HG03095 (cell line): ENCODE results near the gene MYO6.

Source experiments
- ATAC-seq: cut with Tn5 transposase; IDR thresholded peaks from one replicate; pipeline ENCODE4 v1.9.1; 2021; ENCODE audit warnings: moderate library complexity; ENCODE audit not compliant: unreplicated experiment

Gene MYO6

DNA sequence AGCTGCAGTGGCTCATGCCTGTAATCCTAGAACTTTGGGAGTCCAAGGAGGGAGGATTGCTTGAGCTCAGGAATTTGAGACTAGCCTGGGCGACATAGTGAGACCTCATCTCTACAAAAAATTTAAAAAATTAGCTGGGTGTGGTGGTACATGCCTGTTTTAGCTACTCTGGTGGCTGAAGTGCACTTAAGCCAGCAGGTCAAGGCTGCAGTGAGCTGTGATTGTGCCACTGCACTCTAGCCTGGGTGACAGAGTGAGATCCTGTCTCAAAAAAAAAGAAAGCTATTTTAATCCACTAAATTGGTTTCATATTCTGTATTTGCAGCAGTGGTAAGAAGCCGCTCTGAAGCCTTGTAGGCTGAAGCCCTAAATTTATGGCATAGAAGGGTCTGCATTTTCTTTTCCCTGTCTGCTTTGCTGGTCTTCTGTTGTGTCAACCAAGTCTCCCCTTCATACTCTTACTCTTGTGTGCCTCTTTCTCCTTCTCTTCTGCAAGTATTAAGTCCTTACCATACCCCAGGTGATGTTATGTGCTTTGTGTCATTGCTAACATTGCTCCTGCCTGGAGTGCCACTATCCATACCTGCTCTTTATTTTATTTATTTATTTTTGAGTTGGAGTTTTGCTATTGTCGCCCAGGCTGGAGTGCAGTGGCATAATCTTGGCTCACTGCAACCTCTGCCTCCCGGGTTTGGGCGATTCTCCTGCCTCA lies 70.9 kb downstream of the MYO6 start:
- ATAC-seq = no peak

DNA sequence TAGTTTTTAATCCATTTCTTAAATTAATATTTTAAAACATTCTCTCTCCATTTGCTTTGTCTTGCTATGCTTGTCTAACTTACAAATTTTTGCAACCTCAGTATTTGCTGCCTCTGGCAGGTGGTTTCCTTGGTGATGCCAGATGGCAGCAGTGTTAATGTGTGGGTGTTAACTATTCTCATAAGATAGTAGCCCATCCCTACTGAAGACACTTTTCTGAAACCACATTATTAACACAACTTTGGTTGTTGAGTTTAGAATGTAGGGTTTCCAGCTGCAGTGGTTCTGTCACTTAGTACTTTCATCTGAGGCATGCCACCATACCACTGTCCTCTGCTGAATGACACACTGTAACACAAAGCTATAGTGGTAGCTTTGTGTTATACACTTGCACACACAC lies 75.1 kb downstream of the MYO6 start:
- ATAC-seq = no peak

DNA sequence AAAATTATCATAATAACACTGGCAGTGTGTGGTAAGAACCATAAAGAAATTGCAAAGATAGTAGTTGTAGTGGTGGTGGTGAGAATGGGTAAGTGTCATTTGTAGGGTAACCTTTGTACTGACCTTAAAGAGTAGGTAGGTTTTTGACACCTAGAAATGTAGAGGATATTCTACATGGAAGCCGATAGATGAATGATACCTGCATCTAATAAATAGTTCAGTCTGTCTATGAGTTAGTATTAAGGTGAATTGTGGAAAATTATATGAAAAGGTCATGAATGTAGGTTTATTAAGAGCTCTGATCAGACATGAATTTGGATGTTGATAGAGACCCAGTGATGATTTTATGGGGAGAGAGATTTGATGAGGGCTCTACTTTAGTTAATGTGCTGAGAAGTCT lies 78.1 kb downstream of the MYO6 start:
- ATAC-seq = no peak

DNA sequence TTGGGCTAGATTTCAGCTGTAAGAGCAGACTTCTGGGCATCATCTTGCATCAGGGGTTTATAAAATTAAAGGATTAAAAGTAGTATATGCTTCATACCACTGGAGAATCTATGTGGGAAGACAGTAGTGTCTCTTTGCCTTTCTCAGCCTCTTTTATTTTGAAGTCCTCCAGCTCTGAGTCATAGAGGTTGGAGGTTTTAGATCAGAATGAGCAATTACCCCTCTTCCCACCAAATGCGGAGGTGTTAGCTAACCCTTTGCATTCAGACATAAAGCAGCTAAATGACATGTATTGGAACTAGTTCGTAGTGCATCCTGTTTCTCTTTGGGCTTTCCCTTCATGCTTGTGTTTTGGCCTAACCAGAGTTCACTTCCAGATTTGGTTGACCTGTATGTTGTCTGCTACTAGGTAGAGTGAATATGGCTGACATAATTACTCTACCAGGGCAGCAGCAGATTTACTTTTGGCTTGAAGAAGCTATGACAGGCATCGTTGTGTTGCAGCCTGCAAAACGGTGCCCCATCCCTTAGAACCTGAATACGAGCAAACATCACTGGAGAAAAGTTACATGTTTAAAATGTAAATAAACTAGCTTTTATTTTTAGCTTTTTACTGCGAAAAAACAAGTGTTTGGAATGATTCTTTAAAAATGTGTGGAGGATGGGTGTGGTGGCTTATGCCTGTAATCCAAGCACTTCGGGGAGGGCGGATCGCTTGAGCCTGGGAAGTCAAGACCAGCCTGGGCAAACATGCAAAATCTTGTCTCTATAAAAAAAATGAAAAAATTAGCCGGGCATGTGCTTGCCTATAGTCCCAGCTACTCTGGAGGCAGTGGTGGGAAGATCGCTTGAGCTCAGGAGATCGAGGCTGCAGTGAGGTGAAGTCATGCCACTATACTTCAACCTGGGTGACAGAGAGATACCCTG lies 82.2 kb downstream of the MYO6 start:
- peak; percentile 60 for ATAC-seq

DNA sequence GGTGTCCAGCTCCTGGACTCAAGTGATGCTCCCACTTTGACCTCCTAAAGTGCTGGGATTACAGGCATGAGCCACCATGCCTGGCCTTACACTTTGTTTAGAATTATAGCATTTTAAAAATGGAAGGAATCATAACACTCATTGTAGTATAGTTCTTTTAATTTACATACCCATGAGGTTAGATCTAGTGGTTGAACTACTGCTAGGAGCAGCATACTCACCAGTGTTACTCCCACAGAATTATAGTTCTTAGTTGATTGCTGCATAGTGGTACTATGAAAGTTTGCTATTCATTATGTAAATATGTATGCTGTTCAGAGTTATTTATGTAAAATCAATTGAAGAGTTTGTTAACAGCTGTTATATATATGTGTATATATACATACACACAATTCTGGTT lies 85.4 kb downstream of the MYO6 start:
- no peak for ATAC-seq

DNA sequence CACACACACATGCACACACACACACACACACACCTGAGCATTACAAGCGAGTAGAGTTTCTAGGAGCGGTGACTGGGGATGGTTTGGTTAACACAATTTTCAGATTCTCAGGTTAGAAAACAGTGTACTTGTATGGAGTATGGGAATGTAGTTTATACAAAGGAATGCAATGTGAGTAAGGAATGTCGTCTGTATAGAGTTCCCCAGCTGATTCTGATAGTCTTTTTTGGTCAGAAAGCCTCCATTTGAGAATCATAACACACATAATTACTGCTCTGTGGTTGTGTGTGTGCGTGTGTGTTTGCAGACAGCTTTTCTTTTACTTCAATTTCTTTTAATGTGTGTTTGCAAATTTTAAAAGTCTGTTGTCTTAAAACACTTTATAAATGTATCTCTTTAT lies 93.2 kb downstream of the MYO6 start:
- ATAC-seq = no peak

DNA sequence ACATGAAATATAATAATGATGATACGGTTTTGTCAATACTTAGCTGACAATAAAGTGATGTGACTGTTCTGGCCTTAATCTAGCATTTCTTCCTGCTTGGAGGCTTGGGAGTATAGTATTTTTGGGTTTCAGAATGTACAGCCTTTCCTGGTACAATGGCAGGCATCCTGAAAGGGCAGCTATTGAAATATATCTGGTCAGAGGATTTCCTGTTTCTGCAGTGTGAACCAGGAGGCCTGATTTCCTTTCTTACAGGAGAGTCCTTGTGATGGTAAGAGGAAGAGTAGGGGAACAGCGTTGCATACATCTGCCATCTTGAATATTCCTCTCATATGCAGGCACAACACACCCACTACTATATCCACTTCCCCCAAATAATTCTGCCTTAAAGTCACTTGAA lies 93.7 kb downstream of the MYO6 start:
- no peak for ATAC-seq

DNA sequence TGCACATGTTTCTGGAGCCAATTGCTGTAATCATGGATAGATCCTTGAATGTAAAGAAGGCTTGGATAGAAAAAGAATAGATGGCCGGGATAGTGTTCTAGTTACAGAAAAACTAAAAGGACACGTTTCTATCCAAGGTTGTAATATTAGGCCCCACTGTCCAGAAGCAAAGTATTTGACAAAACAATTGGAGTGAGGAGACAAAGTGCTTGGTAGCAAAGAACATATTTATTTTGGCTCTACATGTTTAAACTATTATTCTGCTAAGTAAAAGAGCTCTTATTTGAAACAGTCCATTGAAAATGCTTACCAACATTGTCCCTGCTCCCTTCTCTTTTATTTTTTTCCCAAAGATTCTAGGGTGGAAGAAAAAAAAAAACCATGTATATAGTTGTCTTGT lies 94.4 kb downstream of the MYO6 start:
- no peak for ATAC-seq

DNA sequence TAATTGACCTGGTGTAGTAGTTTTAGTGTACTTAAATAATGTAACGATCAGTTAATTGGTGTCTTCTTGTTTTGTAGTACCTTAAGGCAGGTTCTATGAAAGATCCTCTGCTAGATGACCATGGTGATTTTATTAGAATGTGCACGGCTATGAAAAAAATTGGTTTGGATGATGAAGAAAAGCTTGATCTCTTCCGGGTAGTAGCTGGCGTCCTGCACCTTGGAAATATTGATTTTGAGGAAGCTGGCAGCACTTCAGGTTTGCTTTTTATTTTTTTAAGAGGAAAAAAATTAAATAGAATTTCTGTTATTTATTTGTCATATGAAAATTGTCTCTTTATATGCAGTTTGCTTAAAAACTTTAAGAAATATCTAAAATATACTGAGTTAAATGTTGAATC lies 99.2 kb downstream of the MYO6 start:
- no peak for ATAC-seq

DNA sequence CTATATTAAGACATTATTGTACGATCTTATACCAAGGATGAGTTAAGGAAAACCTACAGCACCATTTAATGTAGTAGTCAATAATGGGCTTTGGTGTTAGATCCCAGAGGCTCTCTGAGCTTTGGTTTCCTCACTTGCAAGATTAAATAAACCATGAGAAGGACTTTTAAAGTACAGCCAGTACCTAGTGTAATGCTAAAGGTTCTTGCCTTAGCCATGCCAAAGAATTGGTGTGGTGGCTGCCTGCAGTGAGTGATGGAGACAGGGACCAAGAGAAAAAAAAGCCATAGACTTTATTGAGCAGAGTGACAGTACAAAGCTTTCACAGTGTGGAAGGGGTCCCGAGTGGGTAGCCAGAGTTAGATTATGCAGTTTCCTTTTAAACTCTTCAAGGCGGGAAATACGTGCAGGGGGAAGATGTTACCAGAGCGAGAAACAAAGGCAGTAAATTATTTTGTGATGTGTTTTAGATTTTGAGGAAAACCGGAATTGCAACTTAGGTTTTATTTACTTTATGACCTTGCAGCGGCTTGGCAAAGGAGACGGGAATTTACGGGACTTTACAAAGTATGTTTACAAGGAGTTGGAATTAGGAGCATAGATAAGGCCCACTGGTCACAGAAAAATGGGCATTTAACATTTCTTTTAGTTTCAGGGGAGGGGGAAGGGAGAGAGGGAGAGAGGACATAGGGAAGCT lies 100.4 kb downstream of the MYO6 start:
- ATAC-seq = no peak

DNA sequence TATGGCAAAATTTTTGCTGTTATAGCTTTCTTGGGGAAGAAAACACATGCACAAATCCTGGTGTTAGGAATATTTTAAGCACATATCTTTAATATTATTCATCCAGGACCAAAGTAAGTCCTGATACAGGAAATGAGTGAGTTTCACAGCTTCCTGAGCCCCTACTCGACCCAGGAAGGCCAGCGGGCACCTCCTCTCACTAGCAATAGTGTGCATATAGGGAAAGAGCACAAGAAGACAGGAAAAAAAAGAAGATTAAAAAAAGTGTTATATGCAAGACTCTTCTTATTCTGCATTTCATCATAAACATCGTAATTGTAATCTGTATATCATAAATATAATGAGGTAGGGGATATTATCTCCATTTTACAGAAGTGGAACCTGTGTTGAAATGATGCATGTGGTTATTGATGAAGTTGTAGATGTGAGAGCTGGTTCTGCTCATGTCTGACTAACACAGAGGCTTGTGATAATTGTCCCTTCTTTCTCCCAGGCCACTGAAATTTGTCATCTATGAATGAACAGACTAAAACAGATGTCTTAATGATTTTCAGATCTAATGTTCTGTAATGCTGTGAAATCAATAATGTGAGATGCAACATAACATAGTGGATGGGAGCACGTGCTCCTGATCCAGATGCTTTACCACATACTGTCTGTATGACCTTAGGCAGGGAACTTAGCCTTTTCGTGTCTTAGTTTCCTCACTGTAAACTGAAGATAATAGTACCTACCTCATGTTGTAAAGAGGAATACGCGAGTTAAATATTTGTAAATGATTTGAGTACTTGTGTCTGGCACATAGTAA lies 101.2 kb downstream of the MYO6 start:
- no peak for ATAC-seq

DNA sequence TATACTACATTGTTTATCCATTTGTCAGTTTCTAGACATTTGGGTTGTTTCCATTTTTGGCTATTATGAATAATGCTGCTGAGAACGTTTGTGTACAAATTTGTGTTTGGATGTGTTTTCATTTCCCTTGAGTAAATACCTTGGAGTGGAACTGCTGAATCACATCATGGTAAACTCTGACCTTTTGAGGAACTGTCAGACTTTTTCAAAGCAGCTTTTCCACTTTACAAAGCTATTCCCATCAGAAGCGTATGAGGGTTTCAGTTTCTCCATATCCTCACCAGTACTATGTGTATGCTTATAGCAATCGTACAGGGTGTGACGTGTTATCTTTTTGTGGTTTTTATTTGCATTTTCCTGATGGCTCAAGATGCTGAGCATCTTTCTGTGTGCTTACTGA lies 103.7 kb downstream of the MYO6 start:
- ATAC-seq = no peak

DNA sequence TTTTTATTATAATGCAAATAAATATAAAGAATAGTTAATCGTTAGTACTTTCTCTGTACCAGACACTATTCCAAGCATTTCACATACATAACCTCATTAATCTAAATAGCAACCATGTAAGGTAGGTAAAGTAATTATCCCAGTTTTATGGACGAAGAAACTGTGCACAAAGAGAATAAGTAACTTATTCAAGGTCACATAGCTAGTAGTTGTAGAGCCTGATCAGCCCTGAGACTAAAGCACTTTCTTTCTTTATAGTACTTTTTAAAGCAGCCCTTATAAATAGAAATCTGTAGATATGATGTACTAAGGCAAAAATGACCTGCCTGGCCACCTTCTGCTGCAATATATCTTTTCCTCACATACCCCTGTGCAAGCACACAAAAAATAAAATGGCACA lies 104.8 kb downstream of the MYO6 start:
- no peak for ATAC-seq

DNA sequence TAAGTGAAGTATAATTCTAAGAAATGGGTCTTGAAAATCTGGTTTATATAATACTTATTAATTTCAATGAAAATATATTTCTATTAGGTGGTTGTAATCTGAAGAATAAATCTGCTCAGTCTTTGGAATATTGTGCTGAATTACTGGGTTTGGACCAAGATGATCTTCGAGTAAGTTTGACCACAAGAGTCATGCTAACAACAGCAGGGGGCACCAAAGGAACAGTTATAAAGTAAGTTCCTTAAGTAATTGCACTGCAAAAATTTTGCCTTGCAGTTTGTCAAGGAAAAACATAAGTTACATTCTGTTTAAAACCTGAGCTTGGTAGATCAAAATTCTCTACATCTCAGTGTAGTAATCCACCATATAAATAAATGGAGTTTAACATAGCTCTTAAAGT lies 106.0 kb downstream of the MYO6 start:
- ATAC-seq = no peak

DNA sequence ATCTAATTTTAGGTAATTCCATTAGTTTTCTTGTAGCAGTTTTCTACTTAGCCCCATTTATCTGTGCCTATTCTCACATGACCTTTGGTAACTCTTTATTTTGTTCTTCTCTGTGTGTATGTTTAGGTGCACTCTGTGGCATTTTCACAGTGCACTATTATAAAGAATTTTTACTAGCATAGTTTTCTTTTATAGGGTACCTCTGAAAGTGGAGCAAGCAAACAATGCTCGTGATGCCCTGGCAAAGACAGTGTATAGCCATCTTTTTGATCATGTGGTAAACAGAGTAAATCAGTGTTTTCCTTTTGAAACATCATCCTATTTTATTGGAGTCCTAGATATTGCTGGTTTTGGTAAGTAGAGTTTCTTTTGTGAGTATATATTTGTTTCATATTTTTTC lies 107.9 kb downstream of the MYO6 start:
- ATAC-seq = no peak

DNA sequence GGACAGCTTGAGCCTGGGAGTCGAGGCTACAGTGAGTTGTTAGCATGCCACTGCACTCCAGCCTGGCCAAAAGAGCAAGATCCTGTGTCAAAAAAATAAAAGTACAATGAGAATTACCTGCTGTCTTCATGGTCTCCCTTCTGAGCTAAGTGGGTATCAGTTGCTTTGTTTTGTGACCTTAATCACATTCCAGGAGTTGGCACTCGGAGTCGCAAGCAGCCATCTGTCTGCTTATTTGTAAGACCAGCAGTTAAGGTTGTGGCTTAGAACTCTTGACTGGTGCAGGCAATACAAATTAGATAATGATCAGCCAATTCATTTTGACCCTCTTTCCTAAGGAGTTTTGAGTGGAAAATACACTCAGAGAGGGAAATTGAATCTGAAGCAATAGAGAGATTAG lies 114.0 kb downstream of the MYO6 start:
- ATAC-seq = no peak

DNA sequence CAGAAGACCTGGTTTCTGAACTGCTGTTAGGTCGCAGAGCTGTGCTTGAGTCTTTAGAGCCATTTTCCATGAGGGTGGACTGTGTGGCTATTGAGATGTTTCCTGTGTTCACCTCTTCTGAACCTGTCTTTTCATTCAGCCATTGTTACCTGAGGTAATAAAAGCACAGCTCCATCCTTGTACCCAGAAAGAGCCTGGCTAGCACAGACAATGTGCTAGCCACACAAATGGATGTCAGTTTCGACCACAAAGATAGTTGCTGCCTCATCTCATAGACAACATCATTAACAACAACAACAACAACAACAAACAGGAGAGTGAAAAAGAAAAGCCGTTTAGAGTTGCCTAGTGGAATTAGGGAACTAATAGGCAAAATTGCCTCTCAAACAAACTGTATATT lies 114.7 kb downstream of the MYO6 start:
- ATAC-seq = no peak

DNA sequence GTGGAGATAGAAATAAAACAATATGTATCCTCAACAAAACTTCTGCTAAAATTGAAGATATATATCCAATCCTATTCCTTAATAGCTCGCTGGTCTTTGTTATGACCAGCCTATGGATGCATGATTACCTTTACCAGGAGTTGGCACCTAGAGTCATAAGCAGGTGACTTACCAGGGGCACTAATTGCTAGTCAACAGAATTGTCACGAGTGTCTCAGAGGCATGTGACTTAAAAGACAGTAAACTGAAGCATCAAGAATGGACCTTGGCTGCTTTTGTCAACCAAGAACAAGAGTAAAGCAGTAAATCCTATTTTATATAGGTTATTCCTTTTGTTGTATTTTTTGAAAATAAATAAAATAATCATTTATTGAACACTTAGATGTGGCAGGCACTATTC lies 115.4 kb downstream of the MYO6 start:
- no peak for ATAC-seq

DNA sequence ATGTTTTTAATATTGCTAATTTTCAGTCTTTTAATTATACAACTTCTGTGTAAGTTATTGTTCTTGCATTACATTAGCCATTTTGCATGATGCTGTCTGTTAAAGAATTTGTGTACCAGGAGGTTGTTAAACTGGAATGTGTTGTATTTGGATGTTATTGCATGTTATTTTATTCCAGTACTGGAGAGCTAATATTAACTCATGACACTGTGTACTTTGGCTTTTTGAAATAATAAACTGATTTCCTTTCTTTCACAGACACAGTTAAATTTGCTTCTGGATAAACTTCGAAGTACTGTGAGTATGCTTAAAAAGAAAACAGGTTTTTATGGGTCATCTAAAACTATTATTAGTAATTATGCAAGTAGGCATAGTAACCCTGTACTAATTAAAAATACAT lies 121.3 kb downstream of the MYO6 start:
- ATAC-seq = no peak

DNA sequence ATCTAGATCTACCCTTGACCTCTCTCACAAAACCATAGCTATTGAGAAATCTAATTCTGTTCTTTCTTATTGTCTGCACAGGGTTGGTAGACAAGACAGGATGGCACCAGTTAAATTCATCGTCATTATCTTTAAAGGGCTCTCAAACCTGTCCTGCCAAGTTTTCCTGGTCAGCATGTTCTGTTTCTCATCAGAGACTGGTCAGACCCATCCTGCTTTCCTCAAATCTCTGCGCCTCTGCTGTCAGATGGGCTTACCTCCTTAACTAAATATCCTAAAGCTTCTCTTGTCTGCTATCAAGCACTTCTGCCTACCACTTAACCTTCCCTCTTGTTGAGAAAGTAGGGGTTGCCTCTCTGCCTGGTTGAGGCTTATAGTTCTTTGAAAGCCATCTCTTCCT lies 125.2 kb downstream of the MYO6 start:
- no peak for ATAC-seq

DNA sequence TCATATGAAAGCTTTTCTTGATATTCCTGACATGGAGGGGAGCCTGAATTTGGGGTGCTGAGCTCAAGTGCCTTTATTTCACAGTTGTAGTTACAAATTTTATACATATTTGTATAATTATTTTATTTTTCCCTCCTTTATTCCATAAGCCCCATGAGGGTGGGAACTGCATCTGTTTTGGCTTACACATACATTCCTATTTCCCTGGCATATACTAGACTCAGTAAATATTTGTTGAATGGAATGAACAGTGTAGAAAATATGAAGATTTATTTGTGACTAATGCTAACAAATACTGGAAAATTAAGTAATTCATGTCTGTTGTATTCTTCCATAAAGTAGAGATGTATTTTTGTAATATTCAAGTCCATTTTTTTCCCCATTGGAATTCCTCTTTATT lies 127.1 kb downstream of the MYO6 start:
- ATAC-seq = no peak
